GM20431 (cell line): ENCODE measurements around the gene MLX.
"Not testable (repeated sequence)": the region's sequence is repeated elsewhere in the genome, so short reads cannot be mapped to it uniquely, and the experiment has no call there.

Source experiments
- in situ Hi-C: fragments of 300-500 bp; cut with MseI, MboI; formaldehyde crosslinking; loops from one replicate; pipeline ENCODE4 v1.15.0; 2020; ENCODE audit warnings: low sequenced_read_pairs; ENCODE audit not compliant: unreplicated experiment

MLX gene

DNA sequence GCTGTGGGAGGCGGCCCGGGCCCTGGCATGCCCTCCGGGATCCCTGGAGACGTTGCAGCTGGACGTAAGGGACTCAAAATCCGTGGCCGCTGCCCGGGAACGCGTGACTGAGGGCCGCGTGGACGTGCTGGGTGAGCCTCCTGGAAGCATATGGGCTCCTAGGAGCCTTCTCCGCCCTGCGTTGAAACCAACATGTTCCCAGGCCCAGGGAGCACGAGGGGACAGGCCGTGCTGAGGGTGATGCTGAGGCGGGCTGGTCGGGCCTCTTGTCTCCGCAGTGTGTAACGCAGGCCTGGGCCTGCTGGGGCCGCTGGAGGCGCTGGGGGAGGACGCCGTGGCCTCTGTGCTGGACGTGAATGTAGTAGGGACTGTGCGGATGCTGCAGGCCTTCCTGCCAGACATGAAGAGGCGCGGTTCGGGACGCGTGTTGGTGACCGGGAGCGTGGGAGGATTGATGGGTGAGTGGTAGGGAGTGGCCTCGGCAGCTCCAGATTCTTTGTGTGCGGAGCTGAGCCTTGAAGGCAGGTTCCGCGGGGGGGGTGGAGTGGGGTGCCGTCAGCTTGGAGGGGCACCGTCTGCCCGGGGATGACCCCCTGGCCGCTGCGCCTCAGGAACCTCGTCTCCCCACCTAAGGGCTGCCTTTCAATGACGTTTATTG is 13.6 kb upstream of the MLX start:
- in situ Hi-C loops, result no loop called here

DNA sequence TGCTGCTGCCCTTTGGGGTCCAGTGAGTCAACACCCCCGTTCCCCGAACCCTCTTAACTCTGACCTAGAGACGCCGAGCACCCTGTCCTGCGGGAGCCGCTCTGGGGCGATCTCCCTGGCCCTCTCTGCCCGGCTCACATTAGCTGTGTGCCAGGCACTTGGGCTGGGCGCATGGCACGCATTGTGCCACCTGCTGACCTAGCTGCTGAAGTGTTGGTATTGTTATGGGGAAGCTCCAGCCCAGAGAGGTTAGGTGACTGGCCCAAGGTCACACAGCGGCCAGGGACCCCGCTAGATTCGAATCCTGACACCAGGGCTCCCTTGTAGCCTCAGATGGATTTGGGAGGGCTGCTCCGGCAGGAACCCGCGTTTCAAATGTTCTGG is 13.0 kb upstream of the MLX start:
- in situ Hi-C loops, result no loop called here

DNA sequence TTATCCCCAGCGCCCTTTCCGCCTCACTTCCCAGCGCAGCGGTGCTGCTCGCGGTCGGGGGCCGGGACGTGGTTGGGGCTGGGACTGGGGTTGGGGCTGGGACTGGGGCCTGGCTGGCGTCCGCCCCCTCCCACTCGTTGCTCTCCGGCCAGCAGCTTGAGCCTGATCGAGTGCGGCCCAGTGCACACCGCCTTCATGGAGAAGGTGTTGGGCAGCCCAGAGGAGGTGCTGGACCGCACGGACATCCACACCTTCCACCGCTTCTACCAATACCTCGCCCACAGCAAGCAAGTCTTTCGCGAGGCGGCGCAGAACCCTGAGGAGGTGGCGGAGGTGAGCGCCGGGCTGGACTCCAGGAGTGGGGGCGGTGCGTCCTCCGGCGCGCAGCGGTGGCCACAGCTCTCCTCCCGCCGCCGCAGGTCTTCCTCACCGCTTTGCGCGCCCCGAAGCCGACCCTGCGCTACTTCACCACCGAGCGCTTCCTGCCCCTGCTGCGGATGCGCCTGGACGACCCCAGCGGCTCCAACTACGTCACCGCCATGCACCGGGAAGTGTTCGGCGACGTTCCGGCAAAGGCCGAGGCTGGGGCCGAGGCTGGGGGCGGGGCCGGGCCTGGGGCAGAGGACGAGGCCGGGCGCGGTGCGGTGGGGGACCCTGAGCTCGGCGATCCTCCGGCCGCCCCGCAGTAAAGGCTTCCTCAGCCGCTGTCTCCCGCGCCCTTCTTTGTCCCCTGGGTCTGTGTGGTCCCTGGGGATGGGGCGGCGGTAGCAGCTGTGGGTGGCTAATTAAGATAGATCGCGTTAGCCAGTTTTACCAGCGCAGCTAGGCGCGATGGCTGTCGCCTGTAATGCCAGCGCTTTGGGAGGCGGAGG is 12.4 kb upstream of the MLX start:
- in situ Hi-C loops, result no loop called here

DNA sequence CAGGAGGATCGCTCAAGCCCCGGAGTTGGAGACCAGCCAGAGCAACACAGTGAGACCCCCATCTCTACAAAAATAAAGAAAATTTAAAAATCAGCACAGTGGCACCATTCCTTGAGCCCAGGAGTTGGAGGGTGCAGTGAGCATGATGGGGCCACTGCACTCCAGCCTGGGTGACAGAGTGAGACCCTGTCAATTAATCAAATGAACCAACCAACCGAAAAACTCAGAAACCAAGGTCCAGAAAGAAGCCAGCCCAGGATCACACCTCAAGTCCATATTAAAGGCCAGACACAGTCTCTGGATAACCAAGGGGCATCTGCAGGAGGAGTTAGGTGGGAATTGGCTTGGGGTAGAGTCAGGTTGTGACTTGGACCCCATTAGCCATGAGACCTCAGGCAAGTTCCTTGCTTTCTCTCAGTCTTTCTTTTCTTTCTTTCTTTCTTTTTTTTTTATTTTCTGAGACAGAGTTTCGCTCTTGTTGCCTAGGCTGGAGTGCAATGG is 11.7 kb upstream of the MLX start:
- in situ Hi-C loops, result no loop called here

DNA sequence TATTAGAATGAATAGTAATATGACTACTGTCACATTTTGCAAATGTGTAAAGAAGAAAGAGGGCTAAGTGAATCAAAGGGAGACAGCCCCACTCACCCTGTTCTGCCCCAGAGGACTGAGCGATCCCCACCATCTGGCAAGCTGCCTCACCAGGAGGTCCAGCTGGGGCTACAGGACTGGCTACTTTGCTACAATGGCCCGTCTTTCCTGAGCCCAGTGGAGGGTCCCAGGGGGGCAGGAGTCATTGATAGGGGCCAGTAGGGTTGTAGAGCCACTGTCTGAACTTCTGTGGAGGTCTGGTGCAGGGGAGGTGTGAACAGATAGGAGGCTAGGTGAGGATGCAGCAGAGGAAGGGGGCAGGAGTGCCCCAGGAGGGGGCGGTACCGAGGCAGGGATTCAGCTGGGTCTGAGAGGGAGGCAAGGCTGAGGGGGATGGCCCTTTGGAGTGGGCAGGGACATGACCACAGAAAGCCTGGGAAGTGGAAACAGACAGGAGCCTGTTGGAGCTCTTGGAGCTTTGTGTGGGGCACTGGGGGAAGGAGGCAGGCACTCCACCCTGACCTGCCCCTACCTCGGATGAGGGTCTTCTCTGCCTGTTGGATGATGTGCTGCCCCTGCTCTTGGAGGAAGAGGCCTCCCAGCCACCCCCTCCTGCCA is 10.8 kb upstream of the MLX start:
- in situ Hi-C loops, result not testable (repeated sequence)

DNA sequence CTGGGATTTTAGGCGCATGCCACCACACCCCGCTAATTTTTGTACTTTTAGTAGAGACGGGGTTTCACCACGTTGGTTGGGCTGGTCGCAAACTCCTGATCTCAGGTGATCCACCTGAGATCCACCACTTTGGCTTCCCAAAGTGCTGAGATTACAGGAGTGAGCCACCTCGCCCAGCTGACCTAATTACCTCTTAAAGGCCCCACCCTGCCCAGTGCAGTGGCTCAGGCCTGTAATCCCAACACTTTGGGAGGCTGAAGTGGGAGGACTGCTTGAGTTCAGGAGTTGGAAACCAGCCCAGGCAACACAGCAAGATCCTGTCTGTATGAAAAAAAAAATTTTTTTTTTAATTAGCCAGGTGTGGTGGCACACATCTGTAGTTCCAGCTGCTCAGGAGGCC is 7.8 kb upstream of the MLX start:
- in situ Hi-C loops, result no loop called here

DNA sequence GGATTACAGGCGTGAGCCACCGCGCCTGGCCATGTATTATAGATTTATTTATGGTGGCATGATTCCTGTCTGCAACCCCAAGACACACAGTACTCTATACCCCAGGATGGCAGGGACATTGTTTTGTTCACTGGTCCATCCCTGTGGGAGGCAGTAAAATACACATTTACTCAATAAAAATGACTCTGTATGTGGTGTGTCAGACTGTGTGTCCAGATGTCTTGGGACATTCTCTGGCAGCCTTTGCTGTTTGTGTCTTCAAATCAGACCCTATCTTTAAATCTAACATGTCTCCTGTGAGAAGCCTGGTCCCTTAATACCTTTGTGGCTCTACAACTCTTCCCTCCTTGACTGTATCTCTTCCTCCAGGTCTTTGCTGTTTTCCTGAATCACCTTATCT is 6.7 kb upstream of the MLX start:
- in situ Hi-C loops, result no loop called here

DNA sequence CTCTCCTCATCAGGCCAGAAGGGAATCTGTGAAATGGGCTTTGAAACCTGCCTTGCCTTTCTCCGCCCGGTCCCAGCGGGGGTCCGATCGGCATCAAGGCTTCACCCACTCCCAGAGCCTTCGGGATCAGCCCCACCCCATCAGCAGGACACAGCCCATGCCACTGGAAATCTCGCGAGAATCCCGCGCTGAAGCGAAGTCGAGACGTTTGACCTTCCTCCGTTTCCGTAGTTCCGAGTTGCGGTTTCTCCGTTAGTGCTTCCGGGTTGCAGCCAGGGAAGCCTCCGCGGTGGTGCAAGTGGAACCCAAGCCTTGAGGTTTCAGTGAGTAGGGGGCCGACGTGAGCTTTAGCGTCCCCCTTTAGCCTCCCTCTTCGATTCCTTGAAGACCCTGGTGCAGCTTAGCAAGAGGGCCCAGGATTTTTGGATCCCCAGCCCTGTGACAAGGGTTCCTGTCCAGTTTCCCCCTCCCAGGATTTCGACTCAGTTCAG is 5.0 kb upstream of the MLX start, which contains the start of gene COASY:
TSS of gene COASY (plus strand) at position 252 of the 491 bp plus-strand sequence. CDS start 475 bp downstream, outside the sequence.
- in situ Hi-C loops, result no loop called here

DNA sequence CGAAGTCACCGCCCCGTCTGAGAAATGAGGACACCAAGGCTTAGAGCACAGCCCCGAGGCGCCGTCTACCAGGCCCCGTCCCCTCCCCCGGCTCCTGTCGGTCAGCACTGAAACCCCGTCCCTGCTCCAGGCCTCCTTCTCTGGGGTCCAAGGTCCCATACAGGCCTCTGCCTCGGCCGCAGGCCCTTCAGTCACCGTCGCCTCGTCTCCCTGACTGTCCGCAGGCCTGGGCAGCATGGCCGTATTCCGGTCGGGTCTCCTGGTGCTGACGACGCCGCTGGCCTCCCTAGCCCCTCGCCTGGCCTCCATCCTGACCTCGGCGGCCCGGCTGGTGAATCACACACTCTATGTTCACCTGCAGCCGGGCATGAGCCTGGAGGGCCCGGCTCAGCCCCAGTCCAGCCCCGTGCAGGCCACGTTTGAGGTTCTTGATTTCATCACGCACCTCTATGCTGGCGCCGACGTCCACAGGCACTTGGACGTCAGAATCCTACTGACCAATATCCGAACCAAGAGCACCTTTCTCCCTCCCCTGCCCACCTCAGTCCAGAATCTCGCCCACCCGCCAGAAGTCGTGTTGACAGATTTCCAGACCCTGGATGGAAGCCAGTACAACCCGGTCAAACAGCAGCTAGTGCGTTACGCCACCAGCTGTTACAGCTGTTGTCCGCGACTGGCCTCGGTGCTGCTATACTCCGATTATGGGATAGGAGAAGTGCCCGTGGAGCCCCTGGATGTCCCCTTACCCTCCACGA is 4.3 kb upstream of the MLX start:
- in situ Hi-C loops, result no loop called here

DNA sequence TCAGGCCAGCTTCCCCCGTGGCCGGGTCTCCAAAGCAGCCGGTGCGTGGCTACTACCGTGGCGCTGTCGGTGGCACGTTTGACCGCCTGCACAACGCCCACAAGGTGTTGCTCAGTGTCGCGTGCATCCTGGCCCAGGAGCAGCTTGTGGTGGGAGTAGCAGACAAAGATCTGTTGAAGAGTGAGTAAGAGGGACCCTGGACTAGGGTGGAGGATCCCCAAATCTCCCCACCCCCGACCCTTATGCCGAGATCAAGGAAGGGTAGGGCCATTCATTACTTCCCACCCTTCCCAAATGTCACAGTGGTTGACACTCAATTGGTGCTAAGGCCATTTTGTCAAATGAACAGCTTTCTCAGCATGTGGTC is 3.8 kb upstream of the MLX start:
- in situ Hi-C loops, result no loop called here

DNA sequence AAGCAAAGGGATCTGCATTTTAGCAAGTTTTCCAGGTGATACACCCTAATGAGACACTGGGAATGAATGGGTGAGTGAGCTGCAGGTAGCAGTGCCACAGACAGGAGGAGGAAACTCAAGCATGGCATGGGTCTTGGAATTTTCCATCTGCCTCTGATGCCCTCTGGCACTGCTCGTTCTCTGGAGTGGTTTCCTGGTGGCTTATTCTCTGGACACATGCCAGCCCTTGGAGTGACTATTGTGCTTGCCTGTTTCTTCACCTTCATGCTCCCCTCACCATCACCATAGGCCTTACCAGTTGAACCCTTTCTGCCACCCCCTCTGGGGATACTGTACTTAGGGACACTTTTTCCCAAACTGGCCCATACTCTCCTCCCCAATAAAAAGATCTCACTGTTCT is 3.4 kb upstream of the MLX start:
- in situ Hi-C loops, result no loop called here

DNA sequence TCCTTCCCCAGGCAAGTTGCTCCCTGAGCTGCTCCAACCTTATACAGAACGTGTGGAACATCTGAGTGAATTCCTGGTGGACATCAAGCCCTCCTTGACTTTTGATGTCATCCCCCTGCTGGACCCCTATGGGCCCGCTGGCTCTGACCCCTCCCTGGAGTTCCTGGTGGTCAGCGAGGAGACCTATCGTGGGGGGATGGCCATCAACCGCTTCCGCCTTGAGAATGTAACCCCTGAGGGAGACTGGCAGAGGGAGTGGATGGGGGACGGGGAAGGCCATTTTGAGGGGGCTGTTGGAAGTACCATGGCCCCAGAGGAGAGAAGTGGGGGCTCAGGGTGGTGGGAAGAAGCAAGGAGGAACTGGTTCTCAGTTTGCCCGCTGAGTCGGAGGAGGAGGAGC is 3.0 kb upstream of the MLX start:
- in situ Hi-C loops, result no loop called here

DNA sequence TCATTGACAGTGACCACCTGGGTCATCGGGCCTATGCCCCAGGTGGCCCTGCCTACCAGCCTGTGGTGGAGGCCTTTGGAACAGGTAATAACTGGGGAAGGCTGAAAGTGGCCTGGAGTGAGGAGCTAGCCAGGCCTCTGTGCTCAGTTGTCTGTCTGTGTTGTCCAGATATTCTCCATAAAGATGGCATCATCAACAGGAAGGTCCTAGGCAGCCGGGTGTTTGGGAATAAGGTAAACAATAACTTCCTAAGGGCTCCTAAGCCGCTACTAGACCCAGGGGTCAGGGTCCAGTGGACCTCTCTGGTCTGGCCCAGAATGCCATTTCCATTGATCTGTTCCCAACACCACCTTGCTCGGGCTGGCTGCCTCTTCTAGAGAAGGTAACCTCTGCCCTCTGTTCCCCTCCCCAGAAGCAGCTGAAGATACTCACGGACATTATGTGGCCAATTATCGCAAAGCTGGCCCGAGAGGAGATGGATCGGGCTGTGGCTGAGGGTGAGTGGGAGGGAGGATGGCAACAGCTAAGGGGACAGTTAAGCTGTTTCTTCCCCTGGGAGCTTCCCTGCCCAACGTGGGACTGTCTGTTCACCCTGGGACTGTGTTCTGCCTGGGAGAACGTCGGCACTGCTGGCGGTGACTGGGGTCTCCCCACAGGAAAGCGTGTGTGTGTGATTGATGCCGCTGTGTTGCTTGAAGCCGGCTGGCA is 1.9 kb upstream of the MLX start:
- in situ Hi-C loops, result no loop called here

DNA sequence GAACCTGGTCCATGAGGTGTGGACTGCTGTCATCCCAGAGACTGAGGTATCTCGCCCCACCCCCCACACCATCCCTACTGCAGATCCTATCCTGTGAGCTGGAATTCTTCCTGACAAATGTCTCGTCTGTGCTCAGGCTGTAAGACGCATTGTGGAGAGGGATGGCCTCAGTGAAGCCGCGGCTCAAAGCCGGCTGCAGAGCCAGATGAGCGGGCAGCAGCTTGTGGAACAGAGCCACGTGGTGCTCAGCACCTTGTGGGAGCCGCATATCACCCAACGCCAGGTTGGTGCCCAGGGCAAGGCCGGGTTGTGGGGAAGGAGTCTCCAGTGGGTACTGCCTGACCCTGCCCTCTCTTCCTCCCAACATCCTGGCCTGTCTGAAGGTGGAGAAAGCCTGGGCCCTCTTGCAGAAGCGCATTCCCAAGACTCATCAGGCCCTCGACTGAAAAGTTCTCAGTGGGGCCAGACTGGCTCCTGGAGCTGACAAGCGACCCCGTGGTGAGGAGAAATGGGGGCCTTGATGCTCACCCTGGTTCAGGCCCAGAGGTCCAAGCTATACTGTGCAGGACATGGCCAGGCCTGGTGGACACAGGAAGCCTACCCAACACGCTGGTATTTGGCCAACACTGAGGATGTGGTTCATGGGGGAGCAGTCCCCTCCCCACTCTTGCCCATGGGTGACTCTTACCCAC is 1.2 kb upstream of the MLX start:
- in situ Hi-C loops, result no loop called here

DNA sequence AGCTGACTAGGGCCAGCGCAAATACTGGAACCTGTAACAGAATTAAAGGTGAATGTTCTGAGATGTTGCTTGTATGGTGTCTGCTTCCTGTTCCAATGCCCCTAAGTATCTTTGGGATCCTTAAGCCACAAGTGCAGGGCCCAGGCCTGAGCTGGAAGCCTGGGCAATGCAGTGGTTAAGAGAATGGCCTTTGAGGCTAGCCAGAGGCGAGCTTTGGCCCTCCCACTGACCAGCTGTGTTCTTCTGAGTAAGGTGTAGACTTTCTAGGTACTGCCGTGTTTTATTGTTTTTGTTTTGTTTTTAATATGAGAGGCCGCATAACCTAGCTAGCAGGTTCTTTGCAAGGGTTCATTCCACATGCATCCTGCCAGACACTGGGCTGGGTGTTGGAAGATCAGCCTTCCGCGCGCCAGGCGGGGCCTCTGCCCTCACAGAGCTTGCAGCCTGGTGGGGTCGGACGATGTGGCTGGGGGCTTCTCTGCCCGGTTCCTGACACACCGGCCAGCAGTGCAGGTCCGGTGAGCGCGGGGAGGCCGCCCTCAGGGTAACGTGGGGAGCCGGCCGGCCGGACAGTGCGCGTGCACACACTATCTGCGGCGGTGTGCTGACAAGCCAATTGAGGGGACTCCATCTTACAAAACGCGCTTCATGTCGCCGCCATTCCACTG is 551 bp upstream of the MLX start:
- in situ Hi-C loops, result no loop called here

DNA sequence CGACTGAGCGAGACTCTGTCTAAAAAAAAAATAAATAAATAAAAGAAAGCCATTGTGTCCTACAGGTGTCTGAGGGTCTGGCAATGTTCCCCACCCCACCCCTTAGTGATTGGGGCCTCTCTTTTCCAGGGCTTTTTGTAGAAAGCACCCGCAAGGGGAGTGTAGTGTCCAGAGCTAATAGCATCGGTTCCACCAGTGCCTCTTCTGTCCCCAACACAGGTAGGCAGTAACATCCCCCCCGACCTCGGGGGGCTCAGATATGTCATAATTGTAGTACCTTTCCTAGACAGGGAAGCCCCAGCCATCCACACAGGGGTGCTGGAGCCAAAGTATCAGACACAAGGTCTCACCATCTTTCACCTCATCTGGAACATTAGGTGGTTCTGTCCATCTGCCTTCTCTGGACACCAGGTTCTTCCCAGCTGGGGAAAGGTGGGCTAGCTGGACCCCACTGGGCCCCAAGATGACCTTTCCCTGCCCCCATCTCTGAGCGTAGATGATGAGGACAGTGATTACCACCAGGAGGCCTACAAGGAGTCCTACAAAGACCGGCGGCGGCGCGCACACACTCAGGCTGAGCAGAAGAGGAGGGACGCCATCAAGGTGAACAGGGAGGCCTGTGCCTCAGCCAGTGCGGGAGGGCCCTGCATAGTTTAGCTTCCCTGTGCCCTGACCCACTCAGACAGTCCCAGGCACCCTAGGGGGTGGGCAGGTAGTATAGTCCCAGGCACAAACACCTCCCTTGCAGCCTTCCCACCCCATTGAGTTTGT is 1.6 kb downstream of the MLX start:
- in situ Hi-C loops, result no loop called here

DNA sequence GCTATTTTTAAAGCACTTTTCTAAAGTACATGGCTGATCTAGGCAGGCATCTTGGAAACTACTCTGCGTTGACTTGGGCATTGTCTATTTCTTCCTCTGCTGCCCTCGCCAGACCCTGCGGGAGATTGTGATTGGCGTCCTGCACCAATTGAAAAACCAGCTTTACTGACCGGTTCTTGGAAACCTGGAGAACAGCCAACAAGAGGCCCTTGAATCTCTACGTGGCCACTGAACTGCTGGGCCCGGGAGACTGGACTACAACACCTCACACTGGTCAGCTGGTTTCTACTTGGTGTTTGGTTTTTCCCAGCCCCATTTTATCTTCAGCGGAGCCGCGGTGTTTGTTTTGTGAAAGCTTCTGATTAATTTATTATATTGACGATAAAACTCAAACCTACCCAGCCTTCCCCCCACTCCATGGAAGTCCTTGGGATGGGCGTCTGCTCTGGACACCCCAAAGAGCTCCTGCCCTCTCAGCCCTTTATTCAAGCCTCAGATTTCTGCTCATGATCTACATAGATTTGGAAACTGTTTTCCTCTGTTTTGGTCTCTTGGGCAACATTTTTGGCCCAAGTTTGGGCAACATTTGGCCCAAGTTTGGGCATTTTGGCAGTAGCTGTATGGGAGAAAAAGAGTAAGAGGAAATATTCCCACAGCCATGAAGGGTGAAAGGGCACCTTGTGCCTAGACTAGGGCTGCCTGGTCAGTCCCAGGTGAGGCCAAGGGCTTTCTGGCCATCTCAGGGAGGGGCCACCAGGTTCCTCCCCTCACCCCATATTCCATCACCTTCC is 4.7 kb downstream of the MLX start:
- in situ Hi-C loops, result loop anchor here (10.0 kb wide), 1 partner anchor 113 kb away; the partner anchor contains the start of genes CCR10 and CNTNAP1
